Right lobe of liver (tissue), 6 donors: ENCODE measurements around the gene CFAP61. TPM values are rescaled to one million over a fixed set of nuclear protein-coding genes. Genes with fewer than 3 reads are reported as not detected.
A peak's percentile ranks its signal among the peaks of the same experiment; 100 is the strongest.

Experiments
- ATAC-seq, 4 donors: fragments of 200-7000 bp; cut with Tn5 transposase; one replicate each; pipeline ENCODE4 v1.9.1; 2020; ENCODE audit warnings: mild to moderate bottlenecking in 4 of 4, moderate library complexity in 4 of 4
- DNase-seq, 3 donors: peaks; one replicate each; pipeline ENCODE4 v3.0.0-alpha.2; 2020
- H3K27ac ChIP-seq, 3 donors: fragments of 200-600 bp; one replicate each; pipeline ENCODE4 v1.8.0; 2022
- H3K27me3 ChIP-seq, 2 donors: fragments of 200-600 bp; one replicate each; pipeline ENCODE4 v1.8.0; 2022
- H3K36me3 ChIP-seq, 4 donors: fragments of 200-600 bp; sonication (generic) in 1 of 4; one replicate each; pipeline versions ENCODE4 v1.5.1 to v1.8.0; 2017 to 2022; ENCODE audit warnings: control low read depth in 1 of 4
- H3K4me1 ChIP-seq, 4 donors: fragments of 200-600 bp; sonication (generic) in 1 of 4; one replicate each; pipeline versions ENCODE4 v1.5.1 to v1.8.0; 2017 to 2022; ENCODE audit warnings: control low read depth in 1 of 4
- H3K4me3 ChIP-seq, 3 donors: fragments of 200-600 bp; one replicate each; pipeline ENCODE4 v1.8.0; 2022
- H3K9me3 ChIP-seq, 4 donors: fragments of 200-600 bp; sonication (generic) in 1 of 4; one replicate each; pipeline versions ENCODE4 v1.5.1 to v1.8.0; 2017 to 2022; ENCODE audit warnings: control low read depth in 1 of 4
- POLR2A ChIP-seq: fragments of 450-650 bp; IDR thresholded peaks from one replicate; pipeline ENCODE4 v1.6.1; 2017; ENCODE audit warnings: antibody characterized with exemption, mild to moderate bottlenecking
- WGBS: methylation state at CpG from one replicate; pipeline ENCODE4 v1.1.6; 2018; ENCODE audit warnings: low coverage, low lambda C conversion rate; ENCODE audit not compliant: insufficient coverage; ENCODE audit errors: missing lambda C conversion rate; 5-methylcytosine and 5-hydroxymethylcytosine counted together
- intact Hi-C, 2 donors: fragments of 100-400 bp; cut with DNase I; formaldehyde crosslinking; loops; one replicate each; pipeline versions ENCODE4 v1.11.2 to v1.14.1; 2022
- total RNA-seq, 6 experiments: library from RNA; depleted of rRNA in 2 of 6; stranded (reverse); fragments of >200 nt in 2 of 6; fragmentation: NEBNext Ultra II Directional in 3 of 6; extraction: Animal tissue kit (Norgen Biotek cat#: 25700) in 3 of 6; gene quantifications; one replicate each; pipeline versions ENCODE4 v1.1.0 to v1.2.4, GENCODE V29; 2016 to 2023
- TF ChIP-seq, protein P1 (sequence below), 4 donors: fragments of 200-600 bp in 3 of 4; fragments of 450-650 bp in 1 of 4; IDR thresholded peaks; one replicate each; pipeline versions ENCODE4 v1.5.1 to v1.8.0; 2016 to 2022; ENCODE audit warnings: antibody characterized with exemption in 4 of 4, mild to moderate bottlenecking in 2 of 4
- donor health status: DM: no; HTN: yes; CAD: no.
- donor health status: DM: no; HTN: no; CAD: no.
- donor health status: DM: no; HTN: no; CAD: no.
- donor health status: DM: no; HTN: yes; CAD: no.
- donor health status: DM: no; HTN: yes; CAD: no.

Gene CFAP61
- total RNA-seq, 6 experiments from 2014 or later = not detected

DNA sequence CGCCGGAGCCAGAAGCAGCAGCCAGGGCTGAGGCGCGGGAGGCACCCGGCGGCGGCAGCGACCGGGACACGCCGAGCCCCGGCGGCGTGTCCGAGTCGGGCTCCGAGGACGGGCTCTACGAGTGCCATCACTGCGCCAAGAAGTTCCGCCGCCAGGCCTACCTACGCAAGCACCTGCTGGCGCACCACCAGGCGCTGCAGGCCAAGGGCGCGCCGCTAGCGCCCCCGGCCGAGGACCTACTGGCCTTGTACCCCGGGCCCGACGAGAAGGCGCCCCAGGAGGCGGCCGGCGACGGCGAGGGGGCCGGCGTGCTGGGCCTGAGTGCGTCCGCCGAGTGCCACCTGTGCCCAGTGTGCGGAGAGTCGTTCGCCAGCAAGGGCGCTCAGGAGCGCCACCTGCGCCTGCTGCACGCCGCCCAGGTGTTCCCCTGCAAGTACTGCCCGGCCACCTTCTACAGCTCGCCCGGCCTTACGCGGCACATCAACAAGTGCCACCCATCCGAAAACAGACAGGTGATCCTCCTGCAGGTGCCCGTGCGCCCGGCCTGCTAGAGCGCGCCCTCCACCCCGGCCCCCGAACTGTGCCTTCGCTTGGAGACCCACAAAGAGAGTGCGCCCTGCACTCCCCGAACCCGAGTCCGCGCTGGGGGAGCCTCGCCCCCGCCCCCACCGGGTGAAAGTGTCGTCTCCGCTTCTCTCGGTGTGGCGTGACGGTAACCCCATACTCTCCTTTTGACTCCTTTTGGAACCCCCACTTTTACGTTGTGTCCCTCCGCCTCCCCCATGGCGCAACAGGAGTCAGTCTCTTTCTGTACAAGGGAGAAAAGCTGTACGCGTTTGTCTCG lies 317.1 kb downstream of the CFAP61 start:
- no peak for DNase-seq
- 4% methylated on average over 12 of the region's 86 CpGs for WGBS
- H3K9me3 ChIP-seq = no peaks in the 10 kb centered on the region
- ATAC-seq = peak in 3 of 4 donors; percentile 27 to 52 (median 42)
- peak overlapping the region in 1 of 3 donors; percentile 10 for H3K4me3 ChIP-seq
- intact Hi-C loops = loop anchor here in 1 of 2 donors (10.0 kb wide), 1 partner anchor 195 kb away; no protein-coding TSS in a partner anchor
- H3K27me3 ChIP-seq = peaks cover 0 to 44% of the 10 kb centered on the region in 2 donors
- H3K36me3 ChIP-seq = no peaks in the 10 kb centered on the region
- TF ChIP-seq POLR2A = no peak
- TF ChIP-seq, protein P1, sequence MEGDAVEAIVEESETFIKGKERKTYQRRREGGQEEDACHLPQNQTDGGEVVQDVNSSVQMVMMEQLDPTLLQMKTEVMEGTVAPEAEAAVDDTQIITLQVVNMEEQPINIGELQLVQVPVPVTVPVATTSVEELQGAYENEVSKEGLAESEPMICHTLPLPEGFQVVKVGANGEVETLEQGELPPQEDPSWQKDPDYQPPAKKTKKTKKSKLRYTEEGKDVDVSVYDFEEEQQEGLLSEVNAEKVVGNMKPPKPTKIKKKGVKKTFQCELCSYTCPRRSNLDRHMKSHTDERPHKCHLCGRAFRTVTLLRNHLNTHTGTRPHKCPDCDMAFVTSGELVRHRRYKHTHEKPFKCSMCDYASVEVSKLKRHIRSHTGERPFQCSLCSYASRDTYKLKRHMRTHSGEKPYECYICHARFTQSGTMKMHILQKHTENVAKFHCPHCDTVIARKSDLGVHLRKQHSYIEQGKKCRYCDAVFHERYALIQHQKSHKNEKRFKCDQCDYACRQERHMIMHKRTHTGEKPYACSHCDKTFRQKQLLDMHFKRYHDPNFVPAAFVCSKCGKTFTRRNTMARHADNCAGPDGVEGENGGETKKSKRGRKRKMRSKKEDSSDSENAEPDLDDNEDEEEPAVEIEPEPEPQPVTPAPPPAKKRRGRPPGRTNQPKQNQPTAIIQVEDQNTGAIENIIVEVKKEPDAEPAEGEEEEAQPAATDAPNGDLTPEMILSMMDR (IDR thresholded peaks at IDR 0.05) = peak in 2 of 4 donors; percentile 6 to 15
- H3K4me1 ChIP-seq = peaks cover 0 to 18% (median 0%) of the 10 kb centered on the region in 4 donors
- no peak overlapping the region for H3K27ac ChIP-seq

DNA sequence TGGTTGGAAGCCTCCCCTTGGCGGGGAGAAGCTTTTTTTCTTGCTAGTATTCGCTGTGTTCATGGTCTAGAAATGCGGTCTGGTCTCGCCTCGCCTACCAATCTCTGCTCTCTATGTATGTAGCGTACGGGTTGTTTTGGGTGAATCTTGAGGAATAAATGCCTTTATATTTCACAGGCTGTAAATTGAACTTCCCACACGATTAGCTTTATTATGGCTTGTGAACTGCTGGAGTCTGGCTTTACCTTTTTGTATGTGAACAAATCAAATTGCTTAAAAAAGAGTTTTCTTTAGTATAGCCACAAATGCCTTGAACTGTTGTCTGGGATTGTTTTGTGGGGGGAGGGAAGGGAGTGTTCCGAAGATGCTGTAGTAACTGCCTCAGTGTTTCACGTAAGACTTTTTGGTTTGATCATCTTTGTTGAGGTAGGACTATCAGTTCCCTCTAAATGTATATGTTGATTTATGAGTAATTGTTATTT lies 317.8 kb downstream of the CFAP61 start:
- DNase-seq = no peak
- Histone ChIP-seq H3K9me3 (no peaks in the 10 kb centered on the region), H3K27ac (no peak overlapping the region), H3K4me3 (no peak overlapping the region), H3K27me3 (peaks cover 0 to 37% of the 10 kb centered on the region in 2 donors), H3K4me1 (peaks cover 0 to 18% (median 0%) of the 10 kb centered on the region in 4 donors), H3K36me3 (no peaks in the 10 kb centered on the region)
- ATAC-seq = no peak
- intact Hi-C loops = no loop called here
- WGBS = 9% methylated on average over 10 of the region's 10 CpGs
- TF ChIP-seq POLR2A = no peak
- TF ChIP-seq, protein P1 (IDR thresholded peaks at IDR 0.05) = no peak

DNA sequence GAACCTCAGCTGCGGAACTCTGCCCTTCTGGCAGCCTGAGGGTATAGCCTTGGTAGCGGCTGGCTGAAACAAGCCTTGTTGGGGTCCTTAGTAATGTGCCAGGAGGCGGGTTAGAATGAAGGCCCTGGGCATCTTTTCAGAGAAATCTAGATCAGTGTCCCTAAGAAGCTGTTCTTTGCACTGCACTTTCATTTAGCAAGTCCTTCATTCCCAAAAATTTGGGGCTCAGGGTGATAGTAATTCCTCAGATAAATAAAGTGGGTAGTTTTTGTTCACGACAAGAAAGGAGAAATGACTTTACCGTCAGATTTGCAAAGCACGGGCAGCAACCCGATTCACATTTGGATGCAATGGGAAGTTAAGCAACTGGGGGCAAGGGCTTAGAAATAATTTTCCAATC lies 318.8 kb downstream of the CFAP61 start:
- intact Hi-C loops = no loop called here
- Histone ChIP-seq H3K4me1 (peaks cover 0 to 18% (median 0%) of the 10 kb centered on the region in 4 donors), H3K27ac (no peak overlapping the region), H3K27me3 (peaks cover 0 to 29% of the 10 kb centered on the region in 2 donors), H3K36me3 (no peaks in the 10 kb centered on the region), H3K9me3 (no peaks in the 10 kb centered on the region), H3K4me3 (no peak overlapping the region)
- DNase-seq = no peak
- WGBS = 15% methylated on average over 7 of the region's 7 CpGs
- TF ChIP-seq, protein P1 (IDR thresholded peaks at IDR 0.05) = no peak
- TF ChIP-seq POLR2A = no peak
- no peak for ATAC-seq

DNA sequence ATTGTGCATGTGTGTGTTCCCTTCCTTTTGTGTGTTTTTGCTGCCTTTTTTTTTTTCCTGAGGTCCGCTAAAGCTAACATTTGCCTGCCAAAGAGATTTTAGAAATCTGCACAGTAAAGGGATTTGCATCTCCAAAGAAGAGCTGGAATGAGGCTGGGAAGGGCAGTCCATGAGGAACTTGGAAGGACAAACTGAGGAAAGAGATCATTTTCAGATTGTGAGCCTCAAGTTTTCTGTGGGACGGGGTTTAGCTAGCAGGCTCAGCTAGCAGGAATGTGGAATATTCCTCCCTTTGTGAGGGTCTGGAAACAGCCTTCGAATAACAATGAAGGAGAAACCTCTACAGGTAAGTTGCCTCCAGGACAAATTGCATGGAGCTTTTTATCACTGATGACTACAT lies 319.3 kb downstream of the CFAP61 start:
- intact Hi-C loops = no loop called here
- no peak overlapping the region for H3K27ac ChIP-seq
- DNase-seq (no peak), ATAC-seq (no peak)
- no peak for TF ChIP-seq POLR2A
- peaks cover 0 to 26% of the 10 kb centered on the region in 2 donors for H3K27me3 ChIP-seq
- 7% methylated on average over 3 of the region's 3 CpGs for WGBS
- no peaks in the 10 kb centered on the region for H3K36me3 ChIP-seq
- H3K4me1 ChIP-seq = peaks cover 0 to 18% (median 0%) of the 10 kb centered on the region in 4 donors
- no peak overlapping the region for H3K4me3 ChIP-seq
- H3K9me3 ChIP-seq = no peaks in the 10 kb centered on the region

DNA sequence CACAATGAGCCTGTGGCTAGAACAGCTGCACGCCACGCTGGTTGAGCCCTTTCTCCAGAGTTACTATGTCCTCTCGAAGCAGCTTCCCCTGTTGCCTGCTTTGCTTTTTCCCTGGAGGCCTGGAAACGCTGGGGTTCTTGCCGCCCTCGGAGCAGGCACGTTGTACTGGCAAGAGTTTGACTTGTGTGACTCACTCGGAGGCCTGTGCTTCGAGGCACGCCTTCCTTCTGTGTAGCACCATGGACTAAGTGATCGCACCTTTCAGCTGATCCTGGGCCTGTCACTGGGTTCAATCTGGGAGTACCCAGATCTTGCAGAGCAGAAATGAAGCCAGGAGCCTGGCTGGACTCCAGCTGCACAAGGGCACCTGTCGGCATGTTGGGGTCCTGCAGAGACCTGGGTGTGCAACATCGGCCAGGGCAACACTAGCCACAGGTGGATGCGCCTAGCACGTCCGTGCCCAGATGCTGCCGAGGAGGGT lies 320.8 kb downstream of the CFAP61 start:
- H3K36me3 ChIP-seq = no peaks in the 10 kb centered on the region

More for the DNA sequence above, 320.8 kb downstream of the CFAP61 start:
- 46% methylated on average over 10 of the region's 17 CpGs for WGBS
- peaks cover 0 to 20% of the 10 kb centered on the region in 2 donors for H3K27me3 ChIP-seq
- H3K9me3 ChIP-seq = no peaks in the 10 kb centered on the region
- peaks cover 0 to 9% (median 0%) of the 10 kb centered on the region in 4 donors for H3K4me1 ChIP-seq
- TF ChIP-seq, protein P1 (IDR thresholded peaks at IDR 0.05) = no peak
- no peak for TF ChIP-seq POLR2A
- intact Hi-C loops = no loop called here
- ATAC-seq (no peak), DNase-seq (no peak)
- H3K27ac ChIP-seq = no peak overlapping the region
- no peak overlapping the region for H3K4me3 ChIP-seq
